ENCODE results near the gene STING1. TPM values are rescaled to one million over a fixed set of nuclear protein-coding genes. Genes with fewer than 3 reads are reported as not detected.
"Not testable (repeated sequence)": the region's sequence is repeated elsewhere in the genome, so short reads cannot be mapped to it uniquely, and the experiment has no call there.

The STING1 gene
- total RNA-seq, 1 experiment from 2014 or later = 35.2 TPM

DNA sequence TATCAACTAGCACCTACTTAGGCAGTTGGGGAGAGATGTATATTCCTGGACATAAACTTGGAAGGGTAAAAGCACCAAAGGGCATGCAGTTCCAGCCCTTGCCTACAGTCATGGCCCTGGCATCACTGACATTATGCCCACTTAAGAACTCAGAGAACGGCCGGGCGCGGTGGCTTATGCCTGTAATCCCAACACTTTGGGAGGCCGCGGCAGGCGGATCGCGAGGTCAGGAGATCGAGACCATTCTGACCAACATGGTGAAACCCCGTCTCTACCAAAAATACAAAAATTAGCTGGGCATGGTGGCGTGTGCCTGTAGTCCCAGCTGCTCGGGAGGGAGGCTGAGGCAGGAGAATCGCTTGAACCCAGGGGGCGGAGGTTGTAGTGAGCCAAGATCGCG, 42.1 kb downstream of the STING1 start:
- not testable (repeated sequence) for DNase-seq (ENCODE audit: low read depth)

DNA sequence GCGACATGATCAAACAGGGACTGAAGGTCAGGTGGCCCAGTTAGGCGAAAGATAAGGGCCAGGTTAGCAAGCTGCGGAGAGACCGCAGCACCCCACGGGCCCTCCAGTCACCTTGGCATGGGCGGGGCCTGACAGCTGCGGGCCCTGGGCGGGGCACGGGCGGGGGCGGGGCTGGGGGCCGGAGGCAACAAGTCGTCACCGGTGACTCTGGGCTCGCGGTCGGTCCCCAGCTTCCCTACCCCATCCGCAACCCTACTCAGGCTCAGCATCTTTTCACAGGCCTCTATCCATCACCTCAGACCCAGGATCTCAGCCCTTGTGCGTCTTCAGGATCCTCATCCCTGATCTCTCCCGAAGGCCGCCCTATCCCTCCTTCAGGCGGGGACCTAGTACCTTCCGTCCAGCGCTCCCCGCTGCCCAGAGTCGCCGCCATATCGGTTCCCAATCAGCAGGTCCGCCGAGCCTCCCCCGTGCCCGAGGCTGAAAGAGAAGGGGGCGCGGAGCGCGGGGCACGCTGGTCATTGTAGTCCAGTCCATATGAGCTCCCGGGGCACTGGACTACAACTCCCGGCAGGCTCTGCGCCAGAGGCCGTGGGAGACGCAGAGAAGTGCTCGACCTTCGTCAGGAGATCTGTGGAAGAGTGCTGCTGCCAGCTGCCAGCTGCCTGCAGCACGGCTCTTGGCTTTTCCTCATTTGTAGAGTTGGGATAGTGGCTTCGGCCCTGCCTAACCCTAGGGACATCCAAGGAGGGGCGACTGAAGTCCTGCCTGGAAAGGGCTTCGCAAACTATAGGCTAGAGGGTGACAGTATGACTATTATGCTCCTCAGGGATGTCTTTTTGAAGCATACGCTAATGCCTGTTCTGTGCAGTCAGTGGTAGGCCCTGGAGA, 43.3 kb downstream of the STING1 start, which contains the start of gene DNAJC18:
TSS of gene DNAJC18 (minus strand) at position 513 of the 891 bp plus-strand sequence. CDS start at position 433, 80 bp downstream.
- peak; percentile 87 for DNase-seq (ENCODE audit: low read depth)

DNA sequence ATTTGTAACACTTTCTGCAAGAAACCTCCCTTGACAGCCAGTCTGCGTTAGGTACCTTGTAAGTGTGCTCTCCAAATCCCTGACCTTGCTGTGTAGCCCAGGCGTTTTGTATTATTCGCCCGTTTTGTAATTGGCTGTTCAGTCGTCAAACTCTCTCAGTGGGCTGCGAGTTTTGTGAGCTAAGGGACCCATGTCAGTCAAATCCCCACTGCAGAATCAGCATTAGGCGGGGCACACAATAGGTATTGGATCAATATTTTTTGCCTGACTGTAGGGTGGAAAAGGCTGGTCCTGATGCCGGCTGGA, 43.9 kb downstream of the STING1 start:
- no peak for DNase-seq (ENCODE audit: low read depth)

DNA sequence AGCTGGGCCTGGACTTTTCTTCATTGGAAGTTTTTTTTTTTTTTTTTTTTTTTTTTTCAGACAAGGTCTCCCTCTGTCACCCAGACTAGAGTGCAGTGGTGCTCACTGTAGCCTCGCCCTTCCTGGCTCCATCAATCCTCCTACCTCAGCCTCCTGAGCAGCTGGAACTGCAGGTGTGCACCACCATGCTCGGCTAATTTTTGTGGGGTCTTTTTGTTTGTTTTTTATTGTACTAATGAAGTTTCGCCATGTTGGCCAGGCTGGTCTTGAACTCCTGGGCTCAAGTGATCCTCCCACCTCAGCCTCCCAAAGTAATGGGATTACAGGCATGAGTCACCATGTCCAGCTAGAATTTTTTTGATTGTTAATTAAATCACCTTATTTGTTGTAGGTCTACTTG, 46.9 kb downstream of the STING1 start:
- DNase-seq (ENCODE audit: low read depth) = no peak

DNA sequence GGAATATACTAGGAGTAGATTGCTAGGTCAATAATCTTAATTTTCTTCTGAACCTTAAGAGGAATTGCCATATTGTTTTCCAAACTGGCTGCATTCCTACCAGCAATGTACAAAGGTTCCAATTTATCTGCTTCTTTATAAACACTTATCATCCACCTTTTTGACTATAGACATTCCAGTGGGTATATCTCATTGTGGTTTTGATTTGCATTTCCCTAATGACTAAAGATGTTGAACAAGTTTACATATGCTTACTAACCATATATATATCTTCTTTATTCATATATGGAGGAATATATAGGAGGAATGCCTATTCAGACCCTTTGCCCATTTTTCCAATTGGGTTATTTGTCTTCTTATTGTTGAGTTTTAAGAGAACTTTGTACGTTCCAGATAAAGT, 50.9 kb downstream of the STING1 start:
- no peak for DNase-seq (ENCODE audit: low read depth)

DNA sequence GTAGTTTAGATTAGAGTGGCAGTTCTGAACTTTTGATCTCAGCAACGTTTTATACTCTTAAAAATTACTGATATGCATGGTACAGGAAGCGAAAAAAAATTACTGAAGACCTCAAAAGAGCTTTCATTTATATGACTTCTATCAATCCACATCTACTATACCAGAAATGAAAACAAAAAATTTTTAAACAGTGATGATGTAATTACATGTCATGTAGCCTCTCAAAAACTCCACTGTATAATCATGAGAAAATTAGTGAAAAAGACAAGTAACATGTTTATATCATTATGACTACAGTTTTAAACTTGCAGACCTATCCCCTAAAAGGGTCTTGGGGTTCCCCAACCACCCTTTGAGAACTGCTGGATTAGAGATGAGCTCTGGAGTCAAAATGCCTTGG, 52.5 kb downstream of the STING1 start:
- no peak for DNase-seq (ENCODE audit: low read depth)

DNA sequence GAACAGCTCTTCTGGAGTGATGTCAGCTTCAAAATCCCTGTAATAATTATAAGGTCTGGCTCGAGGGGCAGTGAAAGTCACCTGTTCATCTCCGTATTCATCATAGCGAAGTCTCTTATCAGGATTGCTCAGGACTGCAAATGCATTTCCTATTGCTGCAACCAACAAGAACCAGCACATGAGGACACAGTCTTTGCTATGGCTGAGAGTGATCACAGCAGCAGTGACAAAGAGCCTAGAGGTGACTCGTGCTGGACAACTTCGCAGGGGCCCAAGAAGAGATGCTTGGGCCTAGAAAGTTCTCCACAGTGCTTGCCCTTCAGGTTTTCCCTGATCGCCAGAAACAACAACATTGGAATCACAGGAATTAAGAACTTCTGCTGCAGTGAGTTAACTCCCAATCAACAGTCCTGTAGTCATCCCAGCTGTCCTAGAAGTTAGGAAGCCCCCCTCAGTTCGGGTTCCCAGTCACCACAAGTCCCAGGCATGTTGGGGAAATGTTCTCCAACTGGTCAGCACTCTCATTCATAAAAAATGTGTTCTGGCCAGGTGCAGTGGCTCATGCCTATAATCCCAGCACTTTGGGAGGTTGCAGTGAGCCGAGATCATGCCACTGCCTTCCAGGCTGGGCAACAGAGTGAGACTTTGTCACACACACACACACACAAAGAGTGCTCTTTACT, 56.2 kb downstream of the STING1 start:
- no peak for DNase-seq (ENCODE audit: low read depth)

Other genes with a start within 250 kb of the STING1 start
- gene MATR3, start 189.0 kb downstream of the STING1 start, total RNA-seq (2014; rRNA removed; shearing (Covaris generic)) = 144 and 237 TPM in 2 replicates
- gene PAIP2, start 140.9 kb downstream of the STING1 start, total RNA-seq (2014; rRNA removed; shearing (Covaris generic)) = 66.6 and 67.8 TPM in 2 replicates
- gene SLC23A1, start 99.5 kb downstream of the STING1 start, total RNA-seq (2014; rRNA removed; shearing (Covaris generic)) = not detected in 2 replicates
- gene MZB1, start 92.8 kb downstream of the STING1 start, total RNA-seq (2014; rRNA removed; shearing (Covaris generic)) = not detected in 2 replicates
- gene PROB1, start 87.7 kb downstream of the STING1 start, total RNA-seq (2014; rRNA removed; shearing (Covaris generic)) = 0.15 and 0.81 TPM in 2 replicates
- 6.3 and 12.5 TPM in 2 replicates for gene SPATA24, start 78.7 kb downstream of the STING1 start, total RNA-seq (2014; rRNA removed; shearing (Covaris generic))
- 12.1 and 16.0 TPM in 2 replicates for gene DNAJC18, start 43.2 kb downstream of the STING1 start, total RNA-seq (2014; rRNA removed; shearing (Covaris generic))
- 1.5 and 2.4 TPM in 2 replicates for gene ECSCR, start 20.0 kb downstream of the STING1 start, total RNA-seq (2014; rRNA removed; shearing (Covaris generic))
- not detected in 2 replicates for gene SMIM33, start 11.8 kb downstream of the STING1 start, total RNA-seq (2014; rRNA removed; shearing (Covaris generic))
- 127 and 165 TPM in 2 replicates for gene UBE2D2, start 78.6 kb upstream of the STING1 start, total RNA-seq (2014; rRNA removed; shearing (Covaris generic))
- 78.6 and 122 TPM in 2 replicates for gene CXXC5, start 165.6 kb upstream of the STING1 start, total RNA-seq (2014; rRNA removed; shearing (Covaris generic))

Data from M059J (cell line).